IPS-15b (cell line): ENCODE results near the gene KRTAP10-2.
"Not testable (repeated sequence)": the region's sequence is repeated elsewhere in the genome, so short reads cannot be mapped to it uniquely, and the experiment has no call there.

ENCODE experiments used
- H3K27me3 ChIP-seq: one replicate; pipeline ENCODE4 v1.6.1; 2013; ENCODE audit warnings: low read length; ENCODE audit not compliant: control insufficient read depth, insufficient read depth
- H3K36me3 ChIP-seq: one replicate; pipeline ENCODE4 v1.6.1; 2013; ENCODE audit warnings: low read length; ENCODE audit not compliant: control insufficient read depth, insufficient read depth
- H3K4me1 ChIP-seq: one replicate; pipeline ENCODE4 v1.6.1; 2013; ENCODE audit warnings: mild to moderate bottlenecking, low read length; ENCODE audit not compliant: control insufficient read depth, insufficient read depth
- H3K4me3 ChIP-seq: one replicate; pipeline ENCODE4 v1.5.1; 2013; ENCODE audit warnings: low read depth, low read length
- H3K9ac ChIP-seq: one replicate; pipeline ENCODE4 v1.6.1; 2013; ENCODE audit warnings: low read depth, mild to moderate bottlenecking, low read length
- H3K9me3 ChIP-seq: one replicate; pipeline ENCODE4 v1.6.1; 2013; ENCODE audit warnings: mild to moderate bottlenecking, low read length; ENCODE audit not compliant: control insufficient read depth, insufficient read depth

Gene KRTAP10-2

DNA sequence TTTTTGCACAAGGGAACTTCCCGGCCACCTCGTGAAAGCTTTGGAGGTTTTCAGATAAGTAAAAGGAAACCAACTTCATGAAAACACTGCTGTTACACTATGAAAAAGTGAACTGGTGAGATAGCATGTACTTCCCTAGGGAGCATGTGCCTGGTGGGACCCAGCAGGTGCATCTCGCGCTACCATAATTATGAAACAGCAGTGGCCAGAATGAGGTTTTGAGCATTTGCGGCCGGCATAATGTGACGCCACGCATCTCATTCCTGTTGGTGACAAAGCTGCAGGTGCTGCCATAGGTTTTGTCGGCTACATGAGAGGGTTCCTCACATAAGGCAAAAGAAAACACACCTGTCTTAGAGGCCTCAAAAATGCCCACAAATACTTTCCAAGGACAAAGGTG lies 5.6 kb upstream of the KRTAP10-2 start:
- no peak overlapping the region for H3K9ac ChIP-seq
- peaks cover 2% of the 10 kb centered on the region for H3K36me3 ChIP-seq
- H3K4me1 ChIP-seq = peaks cover 3% of the 10 kb centered on the region
- H3K27me3 ChIP-seq = no peaks in the 10 kb centered on the region
- no peak overlapping the region for H3K4me3 ChIP-seq
- H3K9me3 ChIP-seq = no peaks in the 10 kb centered on the region

DNA sequence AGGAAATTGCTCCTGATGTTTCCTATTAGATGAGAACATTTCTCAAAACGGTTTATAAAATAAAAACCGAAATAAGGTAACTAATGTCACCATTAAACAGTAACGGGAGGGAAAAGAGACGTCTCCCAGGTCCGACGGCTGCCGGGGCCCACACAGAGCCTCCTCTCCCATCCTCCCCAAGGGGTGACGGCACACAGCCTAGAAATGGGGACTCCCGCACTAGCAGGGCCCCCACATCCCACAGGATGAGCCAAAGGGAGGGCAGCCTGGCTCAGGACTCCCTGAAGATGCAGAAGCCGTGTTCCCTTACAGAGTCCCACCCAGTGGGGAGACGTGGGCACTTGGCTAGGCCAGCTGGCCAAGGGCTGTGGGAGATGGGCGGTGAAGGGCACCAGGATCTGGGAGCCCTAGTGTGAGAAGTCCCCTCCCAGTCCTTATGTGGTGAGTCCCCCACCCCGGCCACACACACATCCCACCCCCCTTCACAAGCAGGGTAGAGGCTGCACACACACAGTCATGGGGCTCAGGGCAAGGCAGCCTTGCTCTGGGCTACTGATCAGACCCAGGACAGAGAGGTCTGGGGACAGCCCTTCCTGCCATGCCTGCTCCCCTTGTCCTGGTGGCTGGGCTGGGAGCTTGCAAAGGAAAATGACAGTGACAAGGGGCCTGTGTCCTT lies 4.0 kb upstream of the KRTAP10-2 start:
- H3K27me3 ChIP-seq = no peaks in the 10 kb centered on the region
- peaks cover 2% of the 10 kb centered on the region for H3K36me3 ChIP-seq
- H3K4me1 ChIP-seq = peaks cover 6% of the 10 kb centered on the region
- H3K4me3 ChIP-seq = no peak overlapping the region
- no peak overlapping the region for H3K9ac ChIP-seq
- H3K9me3 ChIP-seq = no peaks in the 10 kb centered on the region

DNA sequence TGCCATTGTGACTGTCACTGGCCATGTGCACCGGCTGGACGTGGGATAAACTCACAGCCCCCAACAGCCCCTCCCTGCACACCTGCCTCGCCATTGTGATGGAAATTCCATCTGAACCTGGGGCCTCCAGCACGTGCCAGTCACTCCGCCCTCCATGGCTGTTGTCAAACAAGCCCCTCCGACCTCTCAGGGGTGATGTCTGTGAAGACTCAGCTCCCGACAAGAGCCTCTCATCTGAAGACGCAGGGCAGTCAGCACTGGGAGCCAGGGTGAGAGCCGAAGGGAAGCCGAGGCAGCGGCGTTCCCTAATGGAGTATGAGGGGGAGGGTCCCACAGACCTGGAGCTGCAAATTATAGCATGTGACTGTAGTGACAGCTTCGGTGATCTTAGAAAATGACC lies 1.4 kb upstream of the KRTAP10-2 start:
- peaks cover 19% of the 10 kb centered on the region for H3K4me1 ChIP-seq
- no peaks in the 10 kb centered on the region for H3K27me3 ChIP-seq

DNA sequence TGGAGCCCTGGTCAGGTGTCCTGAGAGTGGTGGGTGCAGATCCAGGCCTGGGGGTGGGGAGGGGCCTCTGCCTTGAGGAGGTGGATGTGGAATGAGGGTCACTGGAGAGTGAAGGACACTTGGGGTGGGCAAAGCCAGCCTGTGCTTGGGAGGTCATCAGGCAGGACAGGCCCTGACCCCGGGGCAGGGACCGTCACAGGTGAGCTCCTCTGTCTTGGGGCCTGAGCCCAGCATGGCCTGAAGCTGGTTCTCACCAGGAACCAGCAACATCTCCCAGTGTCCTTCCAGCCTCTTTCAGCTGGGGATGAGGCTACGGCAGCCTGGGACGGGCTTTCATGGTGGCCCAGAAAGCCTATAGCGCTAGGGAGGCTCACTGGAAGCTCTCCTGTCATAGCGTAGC lies 831 bp upstream of the KRTAP10-2 start:
- Histone ChIP-seq H3K27me3 (no peaks in the 10 kb centered on the region), H3K9ac (no peak overlapping the region), H3K36me3 (peaks cover 2% of the 10 kb centered on the region), H3K4me3 (no peak overlapping the region), H3K4me1 (peaks cover 20% of the 10 kb centered on the region), H3K9me3 (no peaks in the 10 kb centered on the region)

More for the DNA sequence above, 1.4 kb upstream of the KRTAP10-2 start:
- H3K36me3 ChIP-seq = peaks cover 2% of the 10 kb centered on the region
- no peaks in the 10 kb centered on the region for H3K9me3 ChIP-seq
- no peak overlapping the region for H3K9ac ChIP-seq
- no peak overlapping the region for H3K4me3 ChIP-seq

GRCh38 chr21:44550807-44551206 lies 498 bp downstream of the KRTAP10-2 start:
- no peaks in the 10 kb centered on the region for H3K9me3 ChIP-seq
- H3K27me3 ChIP-seq = no peaks in the 10 kb centered on the region

GRCh38 chr21:44550285-44550684 lies 1.0 kb downstream of the KRTAP10-2 start:
- H3K9ac ChIP-seq, H3K36me3 ChIP-seq, H3K4me3 ChIP-seq, H3K9me3 ChIP-seq, H3K27me3 ChIP-seq: not testable (repeated sequence)
- peaks cover 20% of the 10 kb centered on the region for H3K4me1 ChIP-seq

More at GRCh38 chr21:44550807-44551206, 498 bp downstream of the KRTAP10-2 start:
- H3K36me3 ChIP-seq = peaks cover 2% of the 10 kb centered on the region
- H3K4me3 ChIP-seq = no peak overlapping the region
- H3K9ac ChIP-seq = no peak overlapping the region
- H3K4me1 ChIP-seq = peaks cover 20% of the 10 kb centered on the region

DNA sequence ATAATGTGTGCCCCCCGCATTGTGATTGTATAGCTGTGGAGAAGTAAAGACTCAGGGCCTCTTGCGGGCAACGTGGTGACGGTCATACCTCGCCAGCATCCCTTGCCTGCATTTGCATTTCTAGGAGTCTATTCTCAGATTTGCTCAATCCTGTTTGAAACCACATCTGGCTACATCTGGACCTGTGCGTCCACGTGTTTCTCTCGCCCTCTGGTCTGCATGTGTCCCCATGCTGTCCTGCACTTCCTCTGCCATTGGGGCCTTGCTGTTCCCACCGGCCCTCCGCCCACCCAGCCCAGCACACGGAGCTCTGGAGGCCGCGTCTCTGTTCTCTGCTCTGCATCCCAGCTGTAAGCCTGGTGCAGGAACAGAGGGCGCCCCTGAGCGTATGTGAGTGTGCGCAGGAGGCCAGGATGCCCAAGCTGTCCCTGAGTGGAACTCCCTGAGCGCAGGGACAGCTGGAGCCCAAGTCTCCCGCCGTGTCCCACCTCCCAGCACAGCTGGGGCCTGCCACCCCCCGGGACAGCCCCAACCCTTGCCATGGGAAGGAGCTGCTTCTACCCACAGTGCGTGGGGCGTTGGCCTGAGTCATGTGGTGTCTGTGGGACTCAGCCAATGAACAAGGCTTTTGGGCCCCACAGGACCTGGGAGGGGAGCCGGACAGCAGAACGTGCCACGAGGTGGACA lies 1.6 kb downstream of the KRTAP10-2 start:
- Histone ChIP-seq H3K27me3 (no peaks in the 10 kb centered on the region), H3K4me1 (peaks cover 20% of the 10 kb centered on the region), H3K9ac (peak overlapping the region; percentile 37), H3K9me3 (no peaks in the 10 kb centered on the region), H3K36me3 (peaks cover 2% of the 10 kb centered on the region), H3K4me3 (no peak overlapping the region)

DNA sequence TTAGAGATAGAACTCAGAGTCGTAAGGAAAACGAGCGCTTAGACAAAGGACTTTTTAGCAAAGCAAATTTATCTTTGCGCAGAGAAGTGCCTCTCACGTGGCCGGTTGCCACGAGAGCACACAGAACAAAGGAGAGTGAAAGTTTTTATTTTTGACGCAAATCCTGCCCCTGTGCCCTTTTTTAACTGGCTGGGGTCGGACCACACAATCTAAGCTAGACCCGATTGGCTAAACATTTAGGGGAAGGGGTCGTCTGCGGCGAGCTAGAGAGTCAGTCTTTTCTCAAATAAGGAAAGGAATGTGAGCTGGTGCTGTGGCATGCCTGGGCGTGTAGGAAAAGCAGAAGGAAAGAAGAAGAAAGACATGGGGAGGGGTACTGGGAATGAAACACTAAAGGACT lies 2.4 kb downstream of the KRTAP10-2 start:
- H3K9ac ChIP-seq = peak overlapping the region; percentile 61

GRCh38 chr21:44548381-44548780 lies 2.9 kb downstream of the KRTAP10-2 start:
- no peak overlapping the region for H3K4me3 ChIP-seq
- H3K36me3 ChIP-seq = peaks cover 2% of the 10 kb centered on the region
- H3K9ac ChIP-seq = peak overlapping the region; percentile 61
- H3K9me3 ChIP-seq = no peaks in the 10 kb centered on the region
- H3K27me3 ChIP-seq = no peaks in the 10 kb centered on the region
- peaks cover 20% of the 10 kb centered on the region for H3K4me1 ChIP-seq

More for the DNA sequence above, 2.4 kb downstream of the KRTAP10-2 start:
- peaks cover 20% of the 10 kb centered on the region for H3K4me1 ChIP-seq
- H3K27me3 ChIP-seq = no peaks in the 10 kb centered on the region
- H3K9me3 ChIP-seq = no peaks in the 10 kb centered on the region
- peaks cover 2% of the 10 kb centered on the region for H3K36me3 ChIP-seq
- no peak overlapping the region for H3K4me3 ChIP-seq

GRCh38 chr21:44547656-44548331 lies 3.5 kb downstream of the KRTAP10-2 start:
- Histone ChIP-seq H3K9me3 (no peaks in the 10 kb centered on the region), H3K4me3 (no peak overlapping the region), H3K4me1 (peaks cover 16% of the 10 kb centered on the region), H3K36me3 (peaks cover 2% of the 10 kb centered on the region), H3K9ac (no peak overlapping the region), H3K27me3 (no peaks in the 10 kb centered on the region)

- Histone ChIP-seq H3K36me3 (no peaks in the 10 kb centered on the region), H3K4me1 (peaks cover 13% of the 10 kb centered on the region), H3K9me3 (no peaks in the 10 kb centered on the region), H3K9ac (no peak overlapping the region), H3K27me3 (no peaks in the 10 kb centered on the region), H3K4me3 (no peak overlapping the region)
Measured at GRCh38 chr21:44544566-44544965, 6.7 kb downstream of the KRTAP10-2 start.

GRCh38 chr21:44542716-44543115 lies 8.6 kb downstream of the KRTAP10-2 start:
- Histone ChIP-seq H3K9me3 (no peaks in the 10 kb centered on the region), H3K27me3 (no peaks in the 10 kb centered on the region), H3K4me3 (no peak overlapping the region), H3K4me1 (peaks cover under 1% of the 10 kb centered on the region), H3K9ac (no peak overlapping the region), H3K36me3 (no peaks in the 10 kb centered on the region)
